Endometrium (tissue), 2 donors: ENCODE measurements around the gene ROBO3.

ENCODE experiments used
- FAIRE-seq: peaks from 2 replicates; lab custom pipeline; 2012; peaks lifted over from hg19 to GRCh38; lab: Jason Lieb, UNC
- donor health status: control.
- donor health status: control.

The ROBO3 gene

GRCh38 chr11:124892750-124893454, 27.7 kb downstream of the ROBO3 start:
- no peak for FAIRE-seq

GRCh38 chr11:124893781-124894401, 28.7 kb downstream of the ROBO3 start:
- FAIRE-seq: no peak

- no peak for FAIRE-seq
These were observed 29.6 kb downstream of the ROBO3 start for GRCh38 chr11:124894606-124895430.

GRCh38 chr11:124895471-124895971, 30.3 kb downstream of the ROBO3 start:
- no peak for FAIRE-seq

GRCh38 chr11:124896071-124896750, 31.0 kb downstream of the ROBO3 start:
- no peak for FAIRE-seq

- no peak for FAIRE-seq
These were observed 31.7 kb downstream of the ROBO3 start for GRCh38 chr11:124896821-124897391.

- no peak for FAIRE-seq
These were observed 32.5 kb downstream of the ROBO3 start, which contains the start of gene ROBO4 for GRCh38 chr11:124897674-124898262. ROBO4 (minus strand) TSS chr11:124897865; CDS start chr11:124897795, 70 bp downstream.

- FAIRE-seq: no peak
These were observed 33.0 kb downstream of the ROBO3 start for GRCh38 chr11:124898263-124898680.

- no peak for FAIRE-seq
These were observed 33.5 kb downstream of the ROBO3 start for GRCh38 chr11:124898711-124899110.

GRCh38 chr11:124899383-124900145, 34.3 kb downstream of the ROBO3 start:
- no peak for FAIRE-seq

GRCh38 chr11:124900464-124900863, 35.2 kb downstream of the ROBO3 start:
- no peak for FAIRE-seq

- FAIRE-seq: no peak
These were observed 37.4 kb downstream of the ROBO3 start for GRCh38 chr11:124902616-124903015.

- no peak for FAIRE-seq
These were observed 50.5 kb downstream of the ROBO3 start for GRCh38 chr11:124915541-124916369.

GRCh38 chr11:124916370-124916710, 51.1 kb downstream of the ROBO3 start:
- no peak for FAIRE-seq

GRCh38 chr11:124917115-124917637, 51.9 kb downstream of the ROBO3 start:
- FAIRE-seq: no peak

- no peak for FAIRE-seq
These were observed 53.7 kb downstream of the ROBO3 start, which contains the start of gene HEPN1 for GRCh38 chr11:124918950-124919349. HEPN1 (plus strand) TSS chr11:124919250.

GRCh38 chr11:124919898-124920297, 54.7 kb downstream of the ROBO3 start:
- no peak for FAIRE-seq

GRCh38 chr11:124920356-124920755, 55.1 kb downstream of the ROBO3 start:
- FAIRE-seq: no peak

- FAIRE-seq: no peak
These were observed 55.8 kb downstream of the ROBO3 start for GRCh38 chr11:124920870-124921609.
